Thyroid gland (tissue), 4 donors: ENCODE measurements around the gene DENND4C.

Source experiments
- POLR2A ChIP-seq, 2 donors: fragments of 450-650 bp; IDR thresholded peaks; one replicate each; pipeline ENCODE4 v1.6.1; 2017; ENCODE audit warnings: antibody characterized with exemption in 2 of 2, mild to moderate bottlenecking in 2 of 2, moderate library complexity in 1 of 2
- TF ChIP-seq, protein P1 (sequence below), 6 experiments: fragments of 200-600 bp in 3 of 6; fragments of 450-650 bp in 3 of 6; sonication (generic) in 3 of 6; IDR thresholded peaks; one replicate each; pipeline ENCODE4 v1.5.1; 2016 to 2019; ENCODE audit warnings: antibody characterized with exemption in 6 of 6, mild to moderate bottlenecking in 2 of 6, inconsistent platforms in 1 of 6, moderate library complexity in 1 of 6

DNA sequence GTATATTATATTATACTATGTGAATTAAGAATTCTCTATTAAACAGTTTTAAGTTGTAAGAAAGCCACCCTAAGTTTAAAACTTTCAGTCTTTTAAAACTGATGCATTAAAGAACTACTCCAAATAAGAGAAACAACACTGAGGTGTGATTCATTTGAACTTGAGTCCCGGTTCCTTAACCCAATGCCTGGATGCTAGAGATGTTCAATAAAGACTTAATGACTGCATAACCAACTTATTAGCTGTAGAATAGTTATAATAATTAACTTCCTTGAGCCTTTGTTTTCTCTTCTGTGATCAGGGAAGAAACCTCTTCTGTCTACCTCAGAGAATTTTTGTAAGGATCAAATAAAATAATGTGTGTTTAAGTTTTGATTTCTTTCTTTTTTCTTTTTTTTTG, 45.3 kb upstream of the DENND4C start:
- no peak for TF ChIP-seq POLR2A (IDR thresholded peaks at IDR 0.05)
- TF ChIP-seq, protein P1, sequence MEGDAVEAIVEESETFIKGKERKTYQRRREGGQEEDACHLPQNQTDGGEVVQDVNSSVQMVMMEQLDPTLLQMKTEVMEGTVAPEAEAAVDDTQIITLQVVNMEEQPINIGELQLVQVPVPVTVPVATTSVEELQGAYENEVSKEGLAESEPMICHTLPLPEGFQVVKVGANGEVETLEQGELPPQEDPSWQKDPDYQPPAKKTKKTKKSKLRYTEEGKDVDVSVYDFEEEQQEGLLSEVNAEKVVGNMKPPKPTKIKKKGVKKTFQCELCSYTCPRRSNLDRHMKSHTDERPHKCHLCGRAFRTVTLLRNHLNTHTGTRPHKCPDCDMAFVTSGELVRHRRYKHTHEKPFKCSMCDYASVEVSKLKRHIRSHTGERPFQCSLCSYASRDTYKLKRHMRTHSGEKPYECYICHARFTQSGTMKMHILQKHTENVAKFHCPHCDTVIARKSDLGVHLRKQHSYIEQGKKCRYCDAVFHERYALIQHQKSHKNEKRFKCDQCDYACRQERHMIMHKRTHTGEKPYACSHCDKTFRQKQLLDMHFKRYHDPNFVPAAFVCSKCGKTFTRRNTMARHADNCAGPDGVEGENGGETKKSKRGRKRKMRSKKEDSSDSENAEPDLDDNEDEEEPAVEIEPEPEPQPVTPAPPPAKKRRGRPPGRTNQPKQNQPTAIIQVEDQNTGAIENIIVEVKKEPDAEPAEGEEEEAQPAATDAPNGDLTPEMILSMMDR (IDR thresholded peaks at IDR 0.05), result no peak
